ENCODE measurements around the gene DUSP2. TPM values are rescaled to one million over a fixed set of nuclear protein-coding genes. Genes with fewer than 3 reads are reported as not detected.

DUSP2 gene
- total and polyA plus RNA-seq, 2 experiments from 2014 or later: 6.6 to 13.0 TPM

DNA sequence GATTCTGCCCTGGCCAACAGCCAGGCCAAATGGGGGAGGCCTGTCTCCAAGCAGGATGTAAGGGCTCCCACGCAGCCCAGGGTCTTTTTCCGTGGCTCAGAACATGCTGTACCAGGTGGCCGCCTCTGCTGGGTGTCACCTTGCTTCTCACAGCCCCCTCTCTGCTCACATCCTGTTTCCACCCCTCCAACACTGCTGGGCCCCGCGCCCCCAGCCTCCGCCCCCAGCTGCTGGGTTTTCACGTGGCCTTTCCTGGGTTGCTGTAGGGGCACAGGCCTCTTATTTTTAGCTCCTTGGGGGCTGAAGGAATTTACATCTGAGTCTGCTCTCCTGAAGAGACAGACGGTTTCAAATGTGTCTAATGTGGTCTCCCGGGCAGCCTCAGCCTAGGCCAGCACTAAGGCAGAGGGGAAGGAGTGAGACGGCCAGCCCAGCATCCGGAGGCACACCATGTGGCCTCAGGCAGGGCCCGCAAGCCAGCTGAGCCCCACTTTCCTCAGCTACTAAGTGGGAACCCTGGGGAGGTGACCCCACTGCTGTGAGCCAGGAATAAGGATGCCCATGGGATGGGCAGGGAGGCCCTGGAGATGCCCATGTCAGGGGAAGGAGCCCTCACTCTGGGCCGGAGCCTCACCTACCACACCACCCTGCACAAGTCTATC, 18.7 kb upstream of the DUSP2 start:
- no peaks in the 10 kb centered on the region for H3K79me2 ChIP-seq (replicated peaks; ENCODE audit: insufficient read depth)
- ATAC-seq (peak; percentile 13), DNase-seq (ENCODE audit: low spot score) (no peak)
- no peak overlapping the region for H3K4me3 ChIP-seq
- TF ChIP-seq POLR2AphosphoS5 (IDR thresholded peaks at IDR 0.05; ENCODE audit: low read depth) (no peak), ZNF114 (CRISPR knock-in tag; IDR thresholded peaks at IDR 0.05) (no peak), STAT1 (IDR thresholded peaks at IDR 0.05; ENCODE audit: unreplicated experiment) (no peak), ZNF331 (CRISPR knock-in tag; IDR thresholded peaks at IDR 0.05; ENCODE audit: low read depth) (no peak), JUNB (IDR thresholded peaks at IDR 0.05; ENCODE audit: unreplicated experiment) (no peak), EZH2 (IDR thresholded peaks at IDR 0.05; ENCODE audit: low read depth, unreplicated experiment) (no peak), NANOG (IDR thresholded peaks at IDR 0.05; ENCODE audit: borderline replicate concordance) (no peak), EZH2phosphoT487 (IDR thresholded peaks at IDR 0.05; ENCODE audit: unreplicated experiment) (no peak), ZNF462 (CRISPR knock-in tag; IDR thresholded peaks at IDR 0.05) (no peak), CREB1 (CRISPR knock-in tag; IDR thresholded peaks at IDR 0.05; ENCODE audit: low read depth) (no peak), CTCF (conservative IDR thresholded peaks at IDR 0.05; ENCODE audit: low read depth in 2 of 2) (no peak)
- TF ChIP-seq, protein P1, sequence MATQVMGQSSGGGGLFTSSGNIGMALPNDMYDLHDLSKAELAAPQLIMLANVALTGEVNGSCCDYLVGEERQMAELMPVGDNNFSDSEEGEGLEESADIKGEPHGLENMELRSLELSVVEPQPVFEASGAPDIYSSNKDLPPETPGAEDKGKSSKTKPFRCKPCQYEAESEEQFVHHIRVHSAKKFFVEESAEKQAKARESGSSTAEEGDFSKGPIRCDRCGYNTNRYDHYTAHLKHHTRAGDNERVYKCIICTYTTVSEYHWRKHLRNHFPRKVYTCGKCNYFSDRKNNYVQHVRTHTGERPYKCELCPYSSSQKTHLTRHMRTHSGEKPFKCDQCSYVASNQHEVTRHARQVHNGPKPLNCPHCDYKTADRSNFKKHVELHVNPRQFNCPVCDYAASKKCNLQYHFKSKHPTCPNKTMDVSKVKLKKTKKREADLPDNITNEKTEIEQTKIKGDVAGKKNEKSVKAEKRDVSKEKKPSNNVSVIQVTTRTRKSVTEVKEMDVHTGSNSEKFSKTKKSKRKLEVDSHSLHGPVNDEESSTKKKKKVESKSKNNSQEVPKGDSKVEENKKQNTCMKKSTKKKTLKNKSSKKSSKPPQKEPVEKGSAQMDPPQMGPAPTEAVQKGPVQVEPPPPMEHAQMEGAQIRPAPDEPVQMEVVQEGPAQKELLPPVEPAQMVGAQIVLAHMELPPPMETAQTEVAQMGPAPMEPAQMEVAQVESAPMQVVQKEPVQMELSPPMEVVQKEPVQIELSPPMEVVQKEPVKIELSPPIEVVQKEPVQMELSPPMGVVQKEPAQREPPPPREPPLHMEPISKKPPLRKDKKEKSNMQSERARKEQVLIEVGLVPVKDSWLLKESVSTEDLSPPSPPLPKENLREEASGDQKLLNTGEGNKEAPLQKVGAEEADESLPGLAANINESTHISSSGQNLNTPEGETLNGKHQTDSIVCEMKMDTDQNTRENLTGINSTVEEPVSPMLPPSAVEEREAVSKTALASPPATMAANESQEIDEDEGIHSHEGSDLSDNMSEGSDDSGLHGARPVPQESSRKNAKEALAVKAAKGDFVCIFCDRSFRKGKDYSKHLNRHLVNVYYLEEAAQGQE (IDR thresholded peaks at IDR 0.05; ENCODE audit: unreplicated experiment): no peak
- TF ChIP-seq, protein P2, sequence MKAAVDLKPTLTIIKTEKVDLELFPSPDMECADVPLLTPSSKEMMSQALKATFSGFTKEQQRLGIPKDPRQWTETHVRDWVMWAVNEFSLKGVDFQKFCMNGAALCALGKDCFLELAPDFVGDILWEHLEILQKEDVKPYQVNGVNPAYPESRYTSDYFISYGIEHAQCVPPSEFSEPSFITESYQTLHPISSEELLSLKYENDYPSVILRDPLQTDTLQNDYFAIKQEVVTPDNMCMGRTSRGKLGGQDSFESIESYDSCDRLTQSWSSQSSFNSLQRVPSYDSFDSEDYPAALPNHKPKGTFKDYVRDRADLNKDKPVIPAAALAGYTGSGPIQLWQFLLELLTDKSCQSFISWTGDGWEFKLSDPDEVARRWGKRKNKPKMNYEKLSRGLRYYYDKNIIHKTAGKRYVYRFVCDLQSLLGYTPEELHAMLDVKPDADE (IDR thresholded peaks at IDR 0.05): no peak
- Mint-ChIP-seq H3K4me1 (peaks cover 15% of the 10 kb centered on the region), H3K27ac (no peak overlapping the region), H3K9me3 (peaks cover 1% of the 10 kb centered on the region; the same call in 2 of the 3 replicates), H3K27me3 (ENCODE audit: insufficient read depth, low read depth, poor library complexity) (peaks cover 7% of the 10 kb centered on the region), H3K4me3 (no peak overlapping the region), H3K36me3 (ENCODE audit: low read depth) (no peaks in the 10 kb centered on the region; the same call in 2 of the 3 replicates)
- no peak overlapping the region for H3K27ac ChIP-seq (ENCODE audit: low read depth)
- H3K4me2 ChIP-seq: no peak overlapping the region
- no peaks in the 10 kb centered on the region for H3K9me2 ChIP-seq (ENCODE audit: insufficient read depth)
- no peaks in the 10 kb centered on the region for H3K36me3 ChIP-seq (ENCODE audit: insufficient read depth)
- no peaks in the 10 kb centered on the region for H3F3A ChIP-seq (replicated peaks; ENCODE audit: low read depth)
- no peaks in the 10 kb centered on the region for H4K20me1 ChIP-seq (replicated peaks; ENCODE audit: insufficient read depth)
- H3K27me3 ChIP-seq (ENCODE audit: insufficient read depth): no peaks in the 10 kb centered on the region
- H2AFZ ChIP-seq: peak overlapping the region; percentile 83
- no peaks in the 10 kb centered on the region for H3K4me1 ChIP-seq (ENCODE audit: insufficient read depth)

All from GM23338 (cell line).